Activated T-helper 9 cell treated with anti-CD3 and anti-CD28 coated beads, Interleukin-2, amount 50 U/mL, for 16 hours (primary cell): ENCODE data around the gene DLG1.

Experiments
- DNase-seq: peaks from one replicate; pipeline ENCODE4 v3.0.0-alpha.2; 2020; ENCODE audit warnings: low read depth

The DLG1 gene

GRCh38 chr3:197298341-197298944 is at the start of gene DLG1:
Gene DLG1 (minus strand): TSS chr3:197298612. CDS start chr3:197297204, 1,408 bp downstream.
- DNase-seq, result peak; percentile 81

GRCh38 chr3:197348014-197348413 is 49.6 kb upstream of the DLG1 start:
- no peak for DNase-seq

GRCh38 chr3:197345390-197345789 is 47.0 kb upstream of the DLG1 start:
- DNase-seq, result no peak

- no peak for DNase-seq
Measured at GRCh38 chr3:197344582-197345318, 46.3 kb upstream of the DLG1 start.

- DNase-seq, result no peak
Measured at GRCh38 chr3:197343656-197344408, 45.4 kb upstream of the DLG1 start.

GRCh38 chr3:197343111-197343510 is 44.7 kb upstream of the DLG1 start:
- DNase-seq, result no peak

GRCh38 chr3:197340521-197340871 is 42.1 kb upstream of the DLG1 start:
- DNase-seq, result no peak

- no peak for DNase-seq
Measured at GRCh38 chr3:197339841-197340520, 41.6 kb upstream of the DLG1 start.

GRCh38 chr3:197338586-197338985 is 40.2 kb upstream of the DLG1 start:
- no peak for DNase-seq

- DNase-seq, result no peak
Measured at GRCh38 chr3:197337656-197338055, 39.2 kb upstream of the DLG1 start.

GRCh38 chr3:197337214-197337613 is 38.8 kb upstream of the DLG1 start:
- DNase-seq, result no peak

- no peak for DNase-seq
Measured at GRCh38 chr3:197336348-197336747, 37.9 kb upstream of the DLG1 start.

GRCh38 chr3:197335428-197336132 is 37.2 kb upstream of the DLG1 start:
- DNase-seq, result no peak

GRCh38 chr3:197333901-197334639 is 35.7 kb upstream of the DLG1 start:
- DNase-seq, result no peak

- DNase-seq, result no peak
Measured at GRCh38 chr3:197331131-197331530, 32.7 kb upstream of the DLG1 start.

GRCh38 chr3:197329382-197329781 is 31.0 kb upstream of the DLG1 start:
- no peak for DNase-seq

- no peak for DNase-seq
Measured at GRCh38 chr3:197328198-197328597, 29.8 kb upstream of the DLG1 start.

GRCh38 chr3:197327701-197328100 is 29.3 kb upstream of the DLG1 start:
- DNase-seq, result no peak

GRCh38 chr3:197325773-197326172 is 27.4 kb upstream of the DLG1 start:
- no peak for DNase-seq

- no peak for DNase-seq
Measured at GRCh38 chr3:197322149-197322548, 23.7 kb upstream of the DLG1 start.

GRCh38 chr3:197320582-197320981 is 22.2 kb upstream of the DLG1 start:
- DNase-seq, result no peak
